HepG2 (cell line): ENCODE data around the gene TYMP. TPM values are rescaled to one million over a fixed set of nuclear protein-coding genes. Genes with fewer than 3 reads are reported as not detected.

Experiments
- ARID4A ChIP-seq: sonication (generic); formaldehyde crosslinking; IDR thresholded peaks from 2 replicates; pipeline ENCODE4 v1.5.0; 2020; ENCODE audit warnings: mild to moderate bottlenecking, missing genetic modification reagents, borderline replicate concordance
- DPF2 ChIP-seq: sonication (generic); formaldehyde crosslinking; IDR thresholded peaks from 2 replicates; pipeline ENCODE4 v1.4.0; 2020; ENCODE audit warnings: mild to moderate bottlenecking, low read depth, missing genetic modification reagents, borderline replicate concordance
- FLYWCH1 ChIP-seq: sonication (generic); formaldehyde crosslinking; IDR thresholded peaks from 2 replicates; pipeline ENCODE4 v1.8.1; 2023; ENCODE audit warnings: mild to moderate bottlenecking, missing genetic modification reagents
- HCFC1 ChIP-seq: fragments of 150-350 bp; IDR thresholded peaks from 2 replicates; pipeline ENCODE4 v1.6.1; 2014; ENCODE audit warnings: low read depth, low read length
- POLR2AphosphoS2 ChIP-seq: IDR thresholded peaks from 2 replicates; pipeline ENCODE4 v1.6.1; 2011; ENCODE audit warnings: low read depth, low read length, improper control_type of control experiment
- SNAI1 ChIP-seq: sonication (generic); formaldehyde crosslinking; IDR thresholded peaks from 2 replicates; pipeline ENCODE4 v1.5.0; 2020; ENCODE audit warnings: mild to moderate bottlenecking, missing genetic modification reagents, borderline replicate concordance
- ZBTB40 ChIP-seq, 2 experiments: fragments of 450-650 bp in 1 of 2; sonication (generic) in 1 of 2; formaldehyde crosslinking in 1 of 2; IDR thresholded peaks; 2 replicates each; pipeline versions ENCODE4 v1.6.1 to v1.8.0; 2016 to 2022; ENCODE audit warnings: antibody characterized with exemption in 1 of 2, mild to moderate bottlenecking in 1 of 2, missing genetic modification reagents in 1 of 2
- ZNF746 ChIP-seq: sonication (generic); formaldehyde crosslinking; IDR thresholded peaks from 2 replicates; pipeline ENCODE4 v1.8.0; 2022; ENCODE audit warnings: mild to moderate bottlenecking, missing genetic modification reagents
- ZNF75D ChIP-seq: sonication (generic); formaldehyde crosslinking; IDR thresholded peaks from 2 replicates; pipeline ENCODE4 v1.8.1; 2023; ENCODE audit warnings: missing genetic modification reagents, mild to moderate bottlenecking, borderline replicate concordance
- ZNF777 ChIP-seq: sonication (generic); formaldehyde crosslinking; IDR thresholded peaks from 2 replicates; pipeline ENCODE4 v1.4.0; 2020; ENCODE audit warnings: missing genetic modification reagents
- polyA plus RNA-seq, 8 experiments: library from polyadenylated mRNA; depleted of rRNA in 3 of 8; stranded (reverse) in 7 of 8; unstranded in 1 of 8; fragments of >200 nt; fragmentation: Illumina TruSeq in 4 of 8; extraction: Trizol in 4 of 8; gene quantifications; 2 replicates each; pipeline versions ENCODE4 v1.2.1 to v1.2.3, GENCODE V29; 2011 to 2016; ENCODE audit warnings: low read depth in 4 of 8, missing spikeins in 1 of 8, mixed read lengths in 1 of 8; ENCODE audit not compliant: insufficient read depth in 1 of 8
- total RNA-seq, 5 experiments: library from RNA; depleted of rRNA; stranded (reverse); fragments of >200 nt; fragmentation: Illumina TruSeq; extraction: Trizol; gene quantifications; 2 replicates each; pipeline ENCODE4 v1.2.3, GENCODE V29; 2016; ENCODE audit warnings: low read depth in 1 of 5

Gene TYMP
- total and polyA plus RNA-seq, 2 of the 13 experiments (the other 11 are each of a cell fraction or from before 2014, with no cell fraction given) = 3.9 to 4.3 TPM

GRCh38 chr22:50529897-50530579 is at the start of gene TYMP (continued):
- peak; percentile 77 for TF ChIP-seq ZNF746 (CRISPR knock-in tag)
- TF ChIP-seq DPF2 (CRISPR knock-in tag) = no peak
- TF ChIP-seq SNAI1 (CRISPR knock-in tag) = no peak
- TF ChIP-seq HCFC1 = no peak
- peak; percentile 74; the same call in 1 of the 2 replicates for TF ChIP-seq ARID4A (CRISPR knock-in tag)
- TF ChIP-seq ZNF75D (CRISPR knock-in tag) = no peak
- no peak for TF ChIP-seq POLR2AphosphoS2
- peak; percentile 99 for TF ChIP-seq ZNF777
- no peak for TF ChIP-seq ZBTB40 (IDR thresholded peaks at IDR 0.05)
- peak; percentile 39; the same call in 1 of the 2 replicates for TF ChIP-seq ZBTB40 (CRISPR knock-in tag; IDR thresholded peaks at IDR 0.05)
- TF ChIP-seq FLYWCH1 (CRISPR knock-in tag) = no peak
